Endothelial cell of umbilical vein (primary cell): ENCODE results near the gene PKD2L2. TPM values are rescaled to one million over a fixed set of nuclear protein-coding genes. Genes with fewer than 3 reads are reported as not detected.

Experiments used
- BruUV-seq: library from RNA; stranded (reverse); fragments of 400-500 nt; replicated peaks from 2 replicates; lab custom pipeline; 2021; lab: Mats Ljungman, UMichigan
- CTCF ChIA-PET: fragments of 300-600, 350-600 bp; sonication (Branson Sonifier 250); formaldehyde crosslinking; loops from one replicate; lab custom pipeline; 2021; ENCODE audit warnings: antibody characterized with exemption, inconsistent platforms; lab: Charles Lee
- POLR2A ChIA-PET: fragments of 300-600, 350-600 bp; sonication (Branson Sonifier 250); formaldehyde crosslinking; loops from one replicate; lab custom pipeline; 2021; ENCODE audit warnings: antibody characterized with exemption, inconsistent platforms; lab: Charles Lee
- DNase-seq: peaks from one replicate; pipeline ENCODE4 v3.0.0-alpha.2; 2011; ENCODE audit warnings: low read depth, low spot score
- FAIRE-seq: peaks from 2 replicates; lab custom pipeline; 2011; peaks lifted over from hg19 to GRCh38; lab: Jason Lieb, UNC
- H2AFZ ChIP-seq: 2 replicates; pipeline ENCODE4 v1.6.0; 2012; ENCODE audit warnings: low read depth, low read length, control low read depth, inconsistent platforms
- H3K27ac ChIP-seq: 2 replicates; pipeline ENCODE4 v1.5.1; 2011; ENCODE audit warnings: low read depth, mild to moderate bottlenecking, control low read depth, low read length, moderate library complexity; ENCODE audit not compliant: insufficient read depth
- H3K27me3 ChIP-seq, 2 experiments: 2 replicates each; pipeline versions ENCODE4 v1.6.0 to v1.6.1; 2011; ENCODE audit warnings: low read length in 2 of 2, mixed read lengths in 1 of 2; ENCODE audit not compliant: control insufficient read depth in 2 of 2, insufficient read depth in 2 of 2
- H3K36me3 ChIP-seq, 2 experiments: 2 replicates in 1 of 2; 3 replicates in 1 of 2; pipeline ENCODE4 v1.5.1; 2011; ENCODE audit warnings: low read length in 2 of 2, mild to moderate bottlenecking in 1 of 2, moderate library complexity in 1 of 2; ENCODE audit not compliant: control insufficient read depth in 2 of 2, insufficient read depth in 2 of 2; ENCODE audit errors: extremely low read depth in 1 of 2
- H3K4me1 ChIP-seq: 3 replicates; pipeline ENCODE4 v1.5.1; 2011; ENCODE audit warnings: mild to moderate bottlenecking, low read length; ENCODE audit not compliant: control insufficient read depth, insufficient read depth; ENCODE audit errors: extremely low read depth
- H3K4me2 ChIP-seq: 2 replicates; pipeline ENCODE4 v1.6.1; 2011; ENCODE audit warnings: low read length, control low read depth, mixed read lengths; ENCODE audit not compliant: insufficient read depth
- H3K4me3 ChIP-seq, 3 experiments: fragments of 200-600 bp in 1 of 3; sonication (generic), shearing (Covaris generic) in 1 of 3; replicated peaks in 1 of 3; 2 replicates each; pipeline ENCODE4 v1.5.1; 2011 to 2016; ENCODE audit warnings: control low read depth in 3 of 3, low read length in 3 of 3, mild to moderate bottlenecking in 2 of 3, inconsistent platforms in 1 of 3, low read depth in 1 of 3, moderate library complexity in 1 of 3; ENCODE audit not compliant: insufficient read depth in 1 of 3
- H3K79me2 ChIP-seq: 2 replicates; pipeline ENCODE4 v1.6.0; 2012; ENCODE audit warnings: low read length, inconsistent platforms; ENCODE audit not compliant: control insufficient read depth, insufficient read depth
- H3K9ac ChIP-seq: replicated peaks from 2 replicates; pipeline ENCODE3; 2011; ENCODE audit warnings: low read length, control low read depth; ENCODE audit not compliant: insufficient read depth; ENCODE audit errors: extremely low read depth
- H3K9me1 ChIP-seq: replicated peaks from 3 replicates; pipeline ENCODE4 v1.6.0; 2011; ENCODE audit warnings: mild to moderate bottlenecking, low read length; ENCODE audit not compliant: control insufficient read depth, insufficient read depth; ENCODE audit errors: extremely low read depth
- H3K9me3 ChIP-seq: replicated peaks from 2 replicates; pipeline ENCODE4 v1.5.1; 2012; ENCODE audit warnings: low read length, inconsistent platforms; ENCODE audit not compliant: control insufficient read depth, insufficient read depth
- H4K20me1 ChIP-seq: replicated peaks from 2 replicates; pipeline ENCODE3; 2011; ENCODE audit warnings: mild to moderate bottlenecking, low read length; ENCODE audit not compliant: control insufficient read depth, insufficient read depth; ENCODE audit errors: extremely low read depth
- EZH2 ChIP-seq: IDR thresholded peaks from 2 replicates; pipeline ENCODE4 v1.6.1; 2012; ENCODE audit warnings: borderline replicate concordance, low read depth, mild to moderate bottlenecking, moderate library complexity, low read length, inconsistent platforms; ENCODE audit not compliant: severe bottlenecking
- FOS ChIP-seq: IDR thresholded peaks from 2 replicates; pipeline ENCODE4 v1.6.1; 2011; ENCODE audit warnings: mild to moderate bottlenecking, low read length, moderate library complexity, borderline replicate concordance; ENCODE audit not compliant: insufficient read depth
- GATA2 ChIP-seq: IDR thresholded peaks from 2 replicates; pipeline ENCODE4 v1.7.0; 2011; ENCODE audit warnings: low read depth, mild to moderate bottlenecking, moderate library complexity, mixed read lengths, low read length; ENCODE audit not compliant: insufficient read length, insufficient read depth
- JUN ChIP-seq: IDR thresholded peaks from 2 replicates; pipeline ENCODE4 v1.6.1; 2011; ENCODE audit warnings: borderline replicate concordance, low read depth; ENCODE audit not compliant: insufficient read length, insufficient read depth
- MYC ChIP-seq: IDR thresholded peaks from one replicate; pipeline ENCODE4 v1.6.1; 2011; ENCODE audit warnings: mild to moderate bottlenecking, low read depth, low read length
- POLR2A ChIP-seq: IDR thresholded peaks from 2 replicates; pipeline ENCODE4 v1.6.1; 2012; ENCODE audit warnings: low read depth, mild to moderate bottlenecking, control low read depth, low read length
- POLR2AphosphoS5 ChIP-seq: IDR thresholded peaks from 2 replicates; pipeline ENCODE4 v1.6.1; 2012; ENCODE audit warnings: low read depth, mild to moderate bottlenecking, control low read depth, low read length, moderate library complexity; ENCODE audit not compliant: insufficient read depth
- dilution Hi-C: fragments of 300-500 bp; cut with MboI; formaldehyde crosslinking; loops from one replicate; pipeline ENCODE4 v1.15.0; 2019; ENCODE audit warnings: low sequenced_read_pairs; ENCODE audit not compliant: extremely low pct_ligation_motif_present
- intact Hi-C: fragments of 100-400 bp; cut with micrococcal nuclease; formaldehyde crosslinking; loops from one replicate; pipeline ENCODE4 v1.10.0; 2022
- polyA plus RNA-seq, 4 experiments: library from polyadenylated mRNA; depleted of rRNA in 3 of 4; stranded (reverse) in 3 of 4; unstranded in 1 of 4; fragments of >200 nt; gene quantifications; 2 replicates each; pipeline versions ENCODE4 v1.2.1 to v1.2.3, GENCODE V29; 2011 to 2012; ENCODE audit warnings: missing spikeins in 1 of 4
- total RNA-seq: library from RNA; stranded (reverse); gene quantifications from 2 replicates; pipeline ENCODE4 v1.2.3, GENCODE V29; 2021
- TF ChIP-seq, protein P1 (sequence below): IDR thresholded peaks from 2 replicates; pipeline ENCODE4 v1.6.1; 2011; ENCODE audit not compliant: insufficient read depth, insufficient read length
- TF ChIP-seq, protein P2 (sequence below), 2 donors: IDR thresholded peaks; 1 replicate in 1 of 2; 2 replicates in 1 of 2; pipeline ENCODE4 v1.5.1; 2011; ENCODE audit warnings: low read length in 2 of 2, mild to moderate bottlenecking in 2 of 2, moderate library complexity in 2 of 2, control low read depth in 1 of 2, inconsistent platforms in 1 of 2, low read depth in 1 of 2; ENCODE audit not compliant: insufficient read depth in 1 of 2; ENCODE audit errors: extremely low read depth in 1 of 2

PKD2L2 gene
- total and polyA plus RNA-seq, 2 donors (not counting 3 experiments of a cell fraction or from before 2014, with no cell fraction given), result not detected

DNA sequence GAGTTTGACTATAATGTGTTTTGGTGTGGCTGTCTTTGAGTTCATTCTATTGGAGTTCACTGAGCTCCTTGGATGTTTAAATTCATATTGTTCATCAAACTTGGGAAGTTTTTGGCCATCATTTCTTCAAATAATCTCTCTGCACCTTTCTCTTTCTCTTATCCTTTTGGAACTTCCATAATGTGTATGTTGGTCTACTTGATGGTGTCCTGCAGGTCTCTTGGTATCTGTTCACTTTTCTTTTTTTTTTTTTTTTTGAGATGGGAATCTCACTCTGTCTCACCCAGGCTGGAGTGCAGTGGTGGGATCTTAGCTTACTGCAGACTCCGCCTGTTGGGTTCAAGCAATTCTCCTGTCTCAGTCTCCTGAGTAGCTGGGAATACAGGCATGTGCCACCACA is 27.7 kb downstream of the PKD2L2 start:
- TF ChIP-seq JUN, result no peak
- no peak for TF ChIP-seq POLR2A
- TF ChIP-seq EZH2, result no peak
- TF ChIP-seq FOS, result no peak
- no peak for TF ChIP-seq GATA2
- no peak for TF ChIP-seq MYC
- no peak for TF ChIP-seq POLR2AphosphoS5
- TF ChIP-seq, protein P1, sequence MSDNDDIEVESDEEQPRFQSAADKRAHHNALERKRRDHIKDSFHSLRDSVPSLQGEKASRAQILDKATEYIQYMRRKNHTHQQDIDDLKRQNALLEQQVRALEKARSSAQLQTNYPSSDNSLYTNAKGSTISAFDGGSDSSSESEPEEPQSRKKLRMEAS, result no peak
- TF ChIP-seq, protein P2, sequence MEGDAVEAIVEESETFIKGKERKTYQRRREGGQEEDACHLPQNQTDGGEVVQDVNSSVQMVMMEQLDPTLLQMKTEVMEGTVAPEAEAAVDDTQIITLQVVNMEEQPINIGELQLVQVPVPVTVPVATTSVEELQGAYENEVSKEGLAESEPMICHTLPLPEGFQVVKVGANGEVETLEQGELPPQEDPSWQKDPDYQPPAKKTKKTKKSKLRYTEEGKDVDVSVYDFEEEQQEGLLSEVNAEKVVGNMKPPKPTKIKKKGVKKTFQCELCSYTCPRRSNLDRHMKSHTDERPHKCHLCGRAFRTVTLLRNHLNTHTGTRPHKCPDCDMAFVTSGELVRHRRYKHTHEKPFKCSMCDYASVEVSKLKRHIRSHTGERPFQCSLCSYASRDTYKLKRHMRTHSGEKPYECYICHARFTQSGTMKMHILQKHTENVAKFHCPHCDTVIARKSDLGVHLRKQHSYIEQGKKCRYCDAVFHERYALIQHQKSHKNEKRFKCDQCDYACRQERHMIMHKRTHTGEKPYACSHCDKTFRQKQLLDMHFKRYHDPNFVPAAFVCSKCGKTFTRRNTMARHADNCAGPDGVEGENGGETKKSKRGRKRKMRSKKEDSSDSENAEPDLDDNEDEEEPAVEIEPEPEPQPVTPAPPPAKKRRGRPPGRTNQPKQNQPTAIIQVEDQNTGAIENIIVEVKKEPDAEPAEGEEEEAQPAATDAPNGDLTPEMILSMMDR (IDR thresholded peaks at IDR 0.05; ENCODE audit: extremely low read depth in 1 of 2, insufficient read depth in 1 of 2, low read depth in 1 of 2, low read length in 2 of 2), result no peak
- Histone ChIP-seq H3K4me2 (no peak overlapping the region), H3K4me1 (no peaks in the 10 kb centered on the region), H3K4me3 (no peak overlapping the region), H4K20me1 (no peaks in the 10 kb centered on the region), H2AFZ (no peak overlapping the region), H3K9ac (no peak overlapping the region), H3K27me3 (no peaks in the 10 kb centered on the region), H3K79me2 (no peaks in the 10 kb centered on the region), H3K27ac (no peak overlapping the region), H3K9me3 (no peaks in the 10 kb centered on the region), H3K36me3 (no peaks in the 10 kb centered on the region), H3K9me1 (no peaks in the 10 kb centered on the region)
- no TSS peak for BruUV-seq
- intact Hi-C loops, result no loop called here
- ChIA-PET CTCF (interaction anchor here (1.5 to 2.1 kb wide), 2 partner anchors 28 to 138 kb away, joined by 4 to 7 read pairs; partner anchors contain the start of gene PKD2L2), POLR2A (no interaction called here)
- DNase-seq, result no peak
- dilution Hi-C loops, result no loop called here
- FAIRE-seq, result no peak
